Eye (tissue), 1 donor: ENCODE measurements around the gene ZFAND6.

ENCODE experiments used
- DNase-seq: peaks from one replicate; pipeline ENCODE4 v3.0.0-alpha.2; 2015

ZFAND6 gene

DNA sequence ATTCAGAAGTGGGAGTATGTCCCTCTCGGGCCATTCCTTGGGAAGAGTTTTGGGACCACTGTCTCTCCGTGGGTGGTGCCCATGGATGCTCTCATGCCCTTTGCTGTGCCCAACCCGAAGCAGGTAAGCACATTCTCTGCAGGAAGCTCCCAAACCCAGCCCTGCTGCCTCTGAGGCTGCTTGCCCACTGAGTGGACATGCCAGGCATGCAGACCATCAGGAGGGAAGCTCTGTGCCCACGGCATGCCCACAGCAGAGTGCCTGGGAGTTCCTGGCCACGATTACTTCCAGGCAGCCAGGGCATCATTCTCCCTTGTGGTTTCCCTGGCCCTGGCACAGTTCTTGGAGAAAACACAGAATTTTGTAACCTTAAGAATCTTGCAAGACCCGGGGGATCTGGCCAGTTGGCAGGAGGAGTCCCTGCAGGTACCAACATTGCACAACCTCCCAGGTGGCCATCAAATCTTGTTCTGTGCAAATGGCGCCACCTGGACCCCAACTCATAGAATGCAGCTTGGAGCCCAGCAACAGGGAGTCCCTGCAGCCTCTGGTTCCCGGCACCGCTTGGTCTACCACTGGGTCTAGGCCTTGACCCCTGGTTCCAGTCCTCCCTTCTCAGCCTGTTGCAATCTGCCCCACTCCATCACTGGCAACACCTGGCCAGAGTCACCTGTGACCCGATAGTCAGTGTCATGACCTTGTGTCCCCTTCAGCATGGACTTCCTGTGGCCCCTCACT lies 113.7 kb downstream of the ZFAND6 start:
- peak; percentile 82 for DNase-seq

DNA sequence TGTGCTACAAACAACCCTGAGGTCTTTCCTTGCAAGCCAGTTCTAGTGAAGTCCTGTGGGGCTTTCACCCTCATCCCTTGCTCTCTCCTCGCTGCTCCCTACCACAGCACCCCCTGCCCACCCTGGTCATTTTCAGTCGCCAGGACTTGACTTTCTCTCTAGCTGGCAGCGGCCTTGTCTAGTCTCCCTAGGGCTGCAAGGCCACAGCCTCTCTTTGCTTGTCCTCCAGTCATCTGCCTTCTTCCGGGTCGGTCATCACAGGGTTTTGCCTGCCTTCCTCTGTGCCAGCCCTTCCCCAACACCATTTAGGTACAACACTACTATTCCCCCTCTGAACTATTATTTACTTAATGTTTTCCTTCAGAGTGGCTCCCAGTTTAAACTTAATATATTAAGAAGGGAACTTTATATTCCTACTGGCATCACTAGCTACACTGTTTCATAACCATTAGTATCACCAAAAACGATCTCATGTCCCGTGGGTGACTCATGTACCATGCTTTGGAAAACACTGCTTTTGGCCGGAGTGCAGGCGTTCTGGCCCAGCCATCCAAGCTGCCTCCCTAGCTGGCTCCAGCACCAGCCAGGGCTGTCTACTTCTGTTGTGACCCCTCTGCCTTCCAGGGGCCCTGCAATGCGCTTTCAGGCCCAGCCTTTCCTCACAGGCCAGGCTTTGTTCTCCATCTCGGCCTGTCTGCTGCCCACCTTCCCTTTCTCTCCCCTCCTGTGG lies 114.7 kb downstream of the ZFAND6 start:
- DNase-seq: no peak

DNA sequence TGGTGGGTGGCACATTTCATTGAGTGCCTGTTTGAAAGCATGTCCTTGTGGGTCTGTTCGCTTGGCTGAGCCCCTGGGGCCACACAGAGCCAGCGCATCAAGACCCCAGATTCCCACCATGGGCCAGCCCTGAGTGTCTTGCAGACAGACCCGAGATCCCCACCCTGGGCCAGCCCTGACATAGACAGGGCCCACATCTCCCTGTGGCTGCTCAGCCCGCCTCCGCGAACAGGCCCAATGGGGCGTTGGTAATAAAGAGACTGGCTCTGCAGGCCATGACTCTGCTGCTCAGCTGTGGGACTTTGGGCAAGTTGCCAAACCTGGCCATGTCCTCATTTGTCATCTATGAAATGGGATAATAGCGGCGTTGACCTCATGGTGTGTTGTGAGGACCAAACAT lies 116.0 kb downstream of the ZFAND6 start:
- DNase-seq: no peak

DNA sequence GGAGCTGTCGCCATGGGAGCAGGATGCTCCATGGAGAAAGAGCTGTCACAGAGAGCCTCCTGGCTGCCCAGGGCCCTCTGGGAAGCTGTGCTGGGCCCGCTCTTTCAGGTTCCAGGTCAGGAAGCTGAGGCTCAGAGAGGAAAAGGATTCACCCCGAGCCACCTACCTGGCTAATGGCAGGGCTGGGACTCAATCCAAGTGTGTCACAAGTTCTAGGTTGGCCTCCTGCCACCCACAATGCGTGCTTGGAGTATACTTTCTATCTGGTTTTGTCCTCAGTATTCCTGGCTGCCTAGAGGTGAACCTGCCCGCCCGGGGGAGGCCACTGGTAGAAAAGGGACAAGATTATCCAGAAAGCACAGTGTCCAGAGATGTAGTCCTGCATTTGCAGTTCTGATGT lies 117.0 kb downstream of the ZFAND6 start:
- DNase-seq: no peak

DNA sequence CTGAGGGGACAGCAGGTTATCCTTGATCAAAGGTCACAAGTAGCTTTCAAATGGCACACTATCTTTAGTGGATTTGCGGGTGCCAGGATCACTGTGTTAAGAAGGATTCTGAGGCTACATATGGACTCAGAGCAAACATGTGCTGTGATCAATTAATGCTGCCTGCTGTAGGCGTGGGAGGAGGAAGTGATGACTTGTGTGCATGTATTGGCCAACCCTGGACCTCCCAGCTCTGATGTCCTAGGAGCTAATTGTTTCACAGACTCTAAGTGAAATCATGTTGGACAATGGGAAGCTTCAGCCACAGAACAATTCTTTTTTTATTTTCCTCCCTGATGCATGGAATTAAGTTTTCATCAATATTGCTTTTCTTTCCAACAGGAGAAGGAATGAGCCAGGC lies 117.7 kb downstream of the ZFAND6 start:
- no peak for DNase-seq

DNA sequence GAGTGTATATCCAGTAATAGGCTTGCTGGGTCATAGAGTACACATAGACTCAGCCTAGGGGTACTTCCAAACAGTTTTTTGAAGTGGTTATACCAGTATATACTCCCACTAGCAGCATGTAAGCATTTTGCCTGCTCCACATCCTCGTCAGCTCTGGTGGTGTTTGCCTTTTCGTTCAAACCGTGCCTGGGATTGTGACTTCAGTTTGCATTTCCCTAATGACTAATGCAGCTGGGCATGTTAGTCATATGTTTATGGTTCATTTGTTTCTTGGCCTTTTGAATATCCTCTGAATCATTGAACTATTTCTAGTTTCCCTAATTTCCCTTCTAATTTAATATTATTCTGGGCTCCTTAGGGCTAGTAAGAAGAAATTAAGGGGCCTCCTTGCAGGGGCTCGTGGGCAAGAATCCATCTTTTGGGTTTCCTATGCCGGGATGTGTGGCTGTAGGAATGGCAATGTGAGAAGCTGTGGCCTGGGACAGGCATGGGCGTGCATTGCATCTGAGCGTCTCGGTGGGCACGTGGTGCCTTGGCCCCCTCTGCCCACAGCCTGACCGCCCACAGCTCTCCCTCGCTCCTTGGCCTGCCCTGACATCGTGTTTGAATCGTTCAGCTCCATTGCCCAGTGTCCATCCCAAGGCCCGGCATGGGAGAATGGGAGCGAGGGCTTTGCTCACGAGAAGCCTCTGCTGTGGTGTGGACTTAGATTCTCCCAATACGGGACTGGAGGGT lies 119.7 kb downstream of the ZFAND6 start:
- DNase-seq: no peak

DNA sequence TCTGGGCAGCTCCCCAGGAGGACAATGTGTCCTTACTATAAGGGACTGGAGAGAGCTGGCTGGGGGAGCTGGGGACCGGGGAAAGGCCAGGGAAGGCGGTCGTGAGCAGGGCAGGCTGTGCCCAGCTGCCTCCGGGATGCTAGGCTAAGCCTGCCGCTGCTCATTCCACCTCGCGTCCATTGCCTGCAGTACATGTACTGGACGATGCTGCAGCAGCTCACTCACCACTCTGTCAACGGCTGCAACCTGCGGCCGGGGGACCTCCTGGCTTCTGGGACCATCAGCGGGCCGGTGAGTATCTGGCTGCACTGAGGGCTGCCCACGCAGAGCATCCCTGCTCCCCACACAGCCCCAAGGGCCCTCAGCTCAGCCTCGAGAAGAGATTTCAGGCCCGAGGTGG lies 120.5 kb downstream of the ZFAND6 start:
- no peak for DNase-seq

DNA sequence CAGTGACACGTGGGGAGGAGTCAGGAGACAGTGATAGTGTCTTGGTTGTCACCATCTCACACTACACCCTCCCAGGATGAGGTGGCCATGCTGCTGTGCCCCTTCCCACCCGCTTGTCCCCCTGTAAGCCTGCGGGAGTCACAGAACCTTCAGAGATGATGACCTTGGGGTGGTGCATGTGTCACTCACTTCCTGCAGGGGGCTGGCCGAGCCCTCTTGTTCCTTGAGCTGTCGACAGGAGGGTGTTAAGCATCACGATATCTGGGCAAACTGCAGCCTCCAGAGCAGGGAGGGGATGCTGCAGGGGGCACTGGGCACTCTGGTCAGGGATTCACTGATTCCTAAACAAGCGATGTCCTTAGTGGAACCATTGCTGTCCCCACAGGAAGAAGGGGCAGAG lies 121.0 kb downstream of the ZFAND6 start:
- no peak for DNase-seq

DNA sequence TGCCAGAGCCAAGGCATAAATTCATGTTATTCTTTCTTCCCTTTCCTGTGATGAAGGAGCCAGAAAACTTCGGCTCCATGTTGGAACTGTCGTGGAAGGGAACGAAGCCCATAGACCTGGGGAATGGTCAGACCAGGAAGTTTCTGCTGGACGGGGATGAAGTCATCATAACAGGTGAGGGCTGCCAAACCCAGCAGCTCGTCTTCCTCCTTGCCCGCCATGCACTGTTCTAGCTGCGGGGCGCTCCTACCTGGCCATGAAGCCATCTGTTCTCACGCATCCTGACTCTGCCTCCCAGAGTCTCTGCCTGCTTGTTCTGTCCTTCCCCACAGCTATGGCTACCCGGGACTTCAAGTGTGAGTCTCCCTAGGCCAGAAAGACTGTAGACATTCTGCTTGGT lies 121.5 kb downstream of the ZFAND6 start:
- no peak for DNase-seq

DNA sequence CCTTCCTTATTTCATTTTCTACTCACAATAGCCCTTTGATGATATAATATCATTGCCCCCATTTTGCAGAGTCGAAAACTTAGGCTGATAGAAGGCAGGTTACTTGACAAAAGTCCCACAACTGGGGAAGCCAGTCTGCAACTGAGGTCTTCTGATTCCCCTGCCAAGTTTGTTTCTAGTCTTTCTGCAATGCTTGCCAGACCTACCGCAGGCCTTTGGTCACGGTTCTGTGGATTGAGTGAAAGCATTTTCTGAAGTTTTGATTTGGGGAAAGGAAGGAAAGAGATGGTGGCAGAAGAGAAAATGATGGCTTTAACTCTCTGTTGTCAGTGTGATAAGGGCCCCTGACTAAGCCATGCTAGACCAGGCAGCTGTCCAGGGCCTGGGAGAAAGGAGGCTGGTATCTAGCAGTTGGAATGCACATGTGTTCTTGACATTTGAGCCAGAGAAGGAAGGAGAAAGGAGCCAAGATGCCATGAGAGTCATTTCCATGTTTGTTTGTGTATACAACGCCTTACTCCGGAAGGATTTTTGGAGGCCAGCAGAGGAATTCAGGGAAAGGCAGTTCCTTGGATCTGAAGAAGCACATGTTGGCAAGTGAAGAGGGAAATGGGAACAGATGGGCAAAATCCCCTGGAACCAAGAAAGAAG lies 123.3 kb downstream of the ZFAND6 start:
- DNase-seq: peak; percentile 48

DNA sequence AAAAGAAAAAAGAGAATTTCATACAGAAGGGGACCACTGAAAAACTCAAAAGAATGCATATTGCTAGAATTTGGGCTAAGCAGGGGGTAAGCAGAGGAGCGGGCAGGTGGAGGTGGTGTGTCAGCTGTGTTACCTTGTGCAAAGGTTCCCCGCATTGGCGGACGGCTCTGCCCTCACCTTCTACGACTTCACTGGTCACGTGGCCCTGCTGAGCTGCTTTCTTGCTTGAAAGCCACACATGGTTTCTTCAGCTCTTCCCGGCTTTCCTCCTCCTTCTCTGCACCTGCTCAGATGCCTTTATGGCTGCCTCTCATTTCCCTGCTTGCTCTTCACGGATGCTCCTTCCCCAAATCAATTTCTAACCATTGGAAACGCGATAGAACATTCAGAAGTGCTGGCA lies 123.8 kb downstream of the ZFAND6 start:
- no peak for DNase-seq

DNA sequence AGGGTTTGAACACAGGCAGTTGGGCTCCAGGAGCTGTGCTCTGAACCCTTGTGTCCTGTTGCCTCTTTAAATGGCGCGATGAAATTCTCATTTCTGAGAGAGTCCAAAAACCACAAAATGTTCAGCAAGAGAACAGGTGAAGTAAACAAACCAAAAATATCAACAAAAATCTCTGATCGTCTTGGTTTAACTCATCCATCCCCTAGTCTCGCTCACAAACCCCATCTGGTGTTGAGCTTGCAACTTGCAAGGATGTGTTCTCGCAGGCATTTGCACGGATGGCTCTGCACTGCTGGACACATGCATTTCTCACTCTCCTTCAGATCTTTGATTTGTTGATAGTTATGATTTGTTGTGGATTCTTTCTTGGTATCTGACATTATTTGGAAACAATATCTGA lies 124.4 kb downstream of the ZFAND6 start:
- peak; percentile 42 for DNase-seq

DNA sequence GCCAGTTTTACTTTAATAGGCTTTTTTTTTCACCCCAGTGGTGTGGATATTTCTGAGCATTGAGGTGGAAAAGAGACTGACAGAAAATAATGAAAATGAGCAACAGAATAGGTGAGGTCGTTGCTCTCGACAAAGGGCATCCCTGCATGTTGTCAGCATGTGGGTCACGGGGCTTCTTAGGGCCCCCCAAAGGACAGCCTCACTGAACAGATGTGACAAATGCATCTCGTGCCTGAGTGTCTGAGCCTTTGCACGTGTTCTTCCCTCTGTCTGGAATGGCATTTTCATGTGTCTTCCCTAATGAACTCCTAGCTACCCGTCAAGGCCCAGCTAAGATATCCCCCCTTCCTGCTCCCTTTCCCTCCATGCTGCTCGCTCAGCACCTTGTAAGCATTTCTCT lies 125.1 kb downstream of the ZFAND6 start:
- DNase-seq: no peak

DNA sequence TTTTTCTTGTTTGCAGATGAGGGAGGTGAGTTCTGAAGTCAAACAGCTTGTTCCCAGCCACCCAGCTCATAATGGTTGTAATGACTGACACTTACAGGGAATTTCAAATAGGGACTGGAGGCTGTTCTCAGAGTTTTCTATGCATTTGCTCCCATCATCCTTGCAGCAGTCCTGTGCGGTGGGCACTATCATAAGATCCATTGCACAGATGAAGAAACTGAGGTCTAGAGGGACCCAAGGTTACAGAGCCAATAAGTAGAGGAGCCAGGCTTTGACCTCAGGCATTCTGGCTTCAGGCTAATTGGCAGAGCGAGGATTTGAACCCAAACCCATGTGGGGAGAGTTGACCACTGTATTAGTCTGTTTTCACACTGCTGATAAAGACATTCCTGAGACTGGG lies 125.7 kb downstream of the ZFAND6 start:
- no peak for DNase-seq

DNA sequence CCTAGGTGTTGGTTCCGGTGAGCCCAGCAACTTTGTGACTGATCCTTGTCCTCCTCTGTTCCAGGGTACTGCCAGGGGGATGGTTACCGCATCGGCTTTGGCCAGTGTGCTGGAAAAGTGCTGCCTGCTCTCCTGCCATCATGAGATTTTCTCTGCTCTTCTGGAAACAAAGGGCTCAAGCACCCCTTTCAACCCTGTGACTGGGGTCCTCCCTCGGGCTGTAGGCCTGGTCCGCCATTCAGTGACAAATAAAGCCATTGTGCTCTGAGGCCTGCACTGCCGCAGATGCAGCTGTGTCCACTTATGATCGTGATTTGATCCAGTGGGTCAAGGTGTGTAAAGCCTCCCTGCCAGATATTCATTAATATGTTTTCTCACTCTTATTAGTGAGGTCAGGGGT lies 126.6 kb downstream of the ZFAND6 start:
- DNase-seq: no peak

DNA sequence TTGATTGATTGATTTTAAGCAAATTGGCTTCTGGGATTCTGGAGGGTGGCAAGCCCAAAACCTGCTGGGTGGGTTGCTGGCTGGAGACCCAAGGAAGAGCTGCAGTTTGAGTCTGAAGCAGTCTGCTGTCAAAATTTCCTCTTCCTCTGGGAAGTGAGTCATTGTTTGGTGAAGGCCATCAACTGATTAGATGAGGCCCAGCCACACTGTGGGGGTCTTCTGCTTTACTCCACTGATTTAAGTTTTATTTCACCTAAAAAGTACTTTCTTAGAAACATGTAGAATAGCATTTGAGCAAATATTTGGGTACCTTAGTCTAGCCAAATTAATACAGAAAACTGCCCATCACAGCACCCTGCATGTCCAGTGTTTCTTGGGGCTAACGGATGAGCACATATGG lies 127.1 kb downstream of the ZFAND6 start:
- no peak for DNase-seq
